DMS 273 treated with DMSO at 0.1 percent for 48 hours (cell line): ENCODE results near the gene ZNF628.

Experiments used
- DNase-seq: peaks from one replicate; lab custom pipeline; 2025; lab: John Stamatoyannopoulos, UW

The ZNF628 gene

DNA sequence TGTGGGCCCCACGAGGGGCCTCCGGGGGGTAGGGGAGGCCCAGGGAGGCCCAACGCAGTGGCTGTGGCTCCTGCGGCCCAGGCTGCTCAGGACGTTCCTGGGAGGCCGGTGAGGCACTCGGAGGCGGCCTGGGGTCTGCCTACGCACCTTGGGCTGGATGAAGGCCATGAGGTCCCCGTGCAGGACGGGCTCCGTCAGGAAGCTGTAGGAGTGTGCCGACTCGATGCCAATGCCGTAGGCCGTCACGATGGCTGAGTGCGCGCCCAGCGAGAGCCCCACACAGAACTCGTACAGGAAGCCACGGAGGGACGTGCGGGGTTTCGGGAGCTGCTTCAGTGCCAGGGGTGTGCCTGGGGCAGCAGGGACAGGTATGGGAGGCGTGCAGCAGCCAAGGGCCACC is 54.6 kb downstream of the ZNF628 start:
- no peak for DNase-seq
